Astrocyte of the cerebellum (primary cell): Measurements from ENCODE around the gene NIN.

Experiments
- DNase-seq: peaks from one replicate; pipeline ENCODE4 v3.0.0-alpha.2; 2011; ENCODE audit warnings: low read depth
- H3K4me3 ChIP-seq: 2 replicates; pipeline ENCODE4 v1.5.1; 2011; ENCODE audit warnings: mild to moderate bottlenecking, low read depth, low read length, moderate library complexity
- in situ Hi-C: cut with HindIII; loops from 2 replicates; pipeline ENCODE4 v1.10.0; 2017; ENCODE audit warnings: low sequenced_read_pairs
- TF ChIP-seq, protein P1 (sequence below): IDR thresholded peaks from 2 replicates; pipeline ENCODE4 v1.5.1; 2012; ENCODE audit warnings: low read length, low read depth, moderate library complexity, mild to moderate bottlenecking; ENCODE audit errors: missing control alignments

The NIN gene

GRCh38 chr14:50795142-50795541 lies 35.8 kb downstream of the NIN start:
- DNase-seq: no peak
- in situ Hi-C loops: loop anchor here (25.0 kb wide), 1 partner anchor 183 kb away; no protein-coding TSS in a partner anchor
- no peak overlapping the region for H3K4me3 ChIP-seq
- TF ChIP-seq, protein P1, sequence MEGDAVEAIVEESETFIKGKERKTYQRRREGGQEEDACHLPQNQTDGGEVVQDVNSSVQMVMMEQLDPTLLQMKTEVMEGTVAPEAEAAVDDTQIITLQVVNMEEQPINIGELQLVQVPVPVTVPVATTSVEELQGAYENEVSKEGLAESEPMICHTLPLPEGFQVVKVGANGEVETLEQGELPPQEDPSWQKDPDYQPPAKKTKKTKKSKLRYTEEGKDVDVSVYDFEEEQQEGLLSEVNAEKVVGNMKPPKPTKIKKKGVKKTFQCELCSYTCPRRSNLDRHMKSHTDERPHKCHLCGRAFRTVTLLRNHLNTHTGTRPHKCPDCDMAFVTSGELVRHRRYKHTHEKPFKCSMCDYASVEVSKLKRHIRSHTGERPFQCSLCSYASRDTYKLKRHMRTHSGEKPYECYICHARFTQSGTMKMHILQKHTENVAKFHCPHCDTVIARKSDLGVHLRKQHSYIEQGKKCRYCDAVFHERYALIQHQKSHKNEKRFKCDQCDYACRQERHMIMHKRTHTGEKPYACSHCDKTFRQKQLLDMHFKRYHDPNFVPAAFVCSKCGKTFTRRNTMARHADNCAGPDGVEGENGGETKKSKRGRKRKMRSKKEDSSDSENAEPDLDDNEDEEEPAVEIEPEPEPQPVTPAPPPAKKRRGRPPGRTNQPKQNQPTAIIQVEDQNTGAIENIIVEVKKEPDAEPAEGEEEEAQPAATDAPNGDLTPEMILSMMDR: no peak

- in situ Hi-C loops: loop anchor here (25.0 kb wide), 1 partner anchor 182 kb away; no protein-coding TSS in a partner anchor
- DNase-seq: no peak
- TF ChIP-seq, protein P1: no peak
- H3K4me3 ChIP-seq: no peak overlapping the region
These were observed 36.8 kb downstream of the NIN start for GRCh38 chr14:50794068-50794645.

DNA sequence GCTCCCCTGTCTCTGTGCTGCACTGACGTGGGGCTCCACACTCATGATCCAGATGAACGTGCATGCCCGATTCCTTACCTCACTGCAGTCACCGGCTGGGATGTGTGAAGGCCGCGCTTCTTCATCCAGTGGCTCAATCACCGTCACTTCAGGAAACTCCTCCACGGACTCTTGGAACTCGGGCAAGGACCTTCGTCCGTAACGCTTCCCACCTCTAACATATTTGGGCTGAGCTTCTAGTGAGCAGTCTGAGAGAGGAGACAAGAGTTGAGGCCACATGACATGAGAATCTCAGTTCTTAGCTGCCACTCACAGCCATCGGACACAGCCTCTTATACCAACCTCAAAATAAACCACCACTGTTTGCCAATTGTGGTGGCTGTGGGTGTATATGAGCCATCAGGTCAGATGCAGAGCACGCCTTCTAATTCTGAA lies 38.3 kb downstream of the NIN start:
- in situ Hi-C loops: loop anchor here (25.0 kb wide), 1 partner anchor 180 kb away; no protein-coding TSS in a partner anchor
- H3K4me3 ChIP-seq: no peak overlapping the region
- no peak for DNase-seq
- TF ChIP-seq, protein P1: no peak

GRCh38 chr14:50792051-50792477 lies 38.9 kb downstream of the NIN start:
- in situ Hi-C loops: loop anchor here (25.0 kb wide), 1 partner anchor 180 kb away; no protein-coding TSS in a partner anchor
- no peak overlapping the region for H3K4me3 ChIP-seq
- TF ChIP-seq, protein P1: no peak
- DNase-seq: no peak

DNA sequence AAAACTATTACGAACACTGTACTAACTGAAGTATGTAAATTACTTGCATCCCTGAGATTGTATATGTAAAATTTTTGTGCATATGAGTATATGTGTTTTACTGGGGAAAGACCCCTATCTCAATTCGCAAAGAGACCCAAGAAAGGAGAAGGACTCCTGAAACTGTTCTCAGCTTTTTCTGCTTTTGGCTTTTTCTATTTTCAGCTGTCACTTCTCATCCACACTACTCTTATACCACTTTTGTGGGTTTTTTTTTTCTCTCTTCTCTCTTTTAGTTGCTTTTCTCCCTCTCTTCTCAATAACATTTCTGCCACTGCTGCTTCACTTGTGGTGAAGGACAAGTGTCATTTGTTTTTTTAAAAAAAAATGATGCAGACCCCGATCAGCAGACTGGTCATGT lies 39.8 kb downstream of the NIN start:
- in situ Hi-C loops: loop anchor here (25.0 kb wide), 1 partner anchor 179 kb away; no protein-coding TSS in a partner anchor

GRCh38 chr14:50790589-50790988 lies 40.4 kb downstream of the NIN start:
- TF ChIP-seq, protein P1: no peak
- H3K4me3 ChIP-seq: no peak overlapping the region
- DNase-seq: no peak
- in situ Hi-C loops: loop anchor here (25.0 kb wide), 1 partner anchor 178 kb away; no protein-coding TSS in a partner anchor

More for the DNA sequence above, 39.8 kb downstream of the NIN start:
- no peak for DNase-seq
- TF ChIP-seq, protein P1: no peak
- H3K4me3 ChIP-seq: no peak overlapping the region
